GM04503 (cell line): ENCODE data around the gene HK3.

Experiments
- DNase-seq: peaks from one replicate; pipeline ENCODE4 v3.0.0-alpha.2; 2012; ENCODE audit warnings: low read depth

The HK3 gene

GRCh38 chr5:176899296-176899891, at the start of gene HK3:
Gene HK3 (minus strand): TSS chr5:176899346. CDS start chr5:176896159, 3,187 bp downstream.
- DNase-seq: no peak

- no peak for DNase-seq
These were observed 49.3 kb upstream of the HK3 start for GRCh38 chr5:176948458-176948857.

- DNase-seq: no peak
These were observed 48.7 kb upstream of the HK3 start for GRCh38 chr5:176947847-176948246.

GRCh38 chr5:176944268-176944667, 45.1 kb upstream of the HK3 start:
- DNase-seq: no peak

- DNase-seq: no peak
These were observed 44.7 kb upstream of the HK3 start for GRCh38 chr5:176943816-176944215.

- DNase-seq: no peak
These were observed 42.8 kb upstream of the HK3 start for GRCh38 chr5:176941951-176942350.

GRCh38 chr5:176938472-176938871, 39.3 kb upstream of the HK3 start:
- no peak for DNase-seq

- DNase-seq: no peak
These were observed 35.9 kb upstream of the HK3 start for GRCh38 chr5:176935017-176935416.

- DNase-seq: no peak
These were observed 35.3 kb upstream of the HK3 start for GRCh38 chr5:176934309-176934930.

GRCh38 chr5:176929654-176930053, 30.5 kb upstream of the HK3 start:
- no peak for DNase-seq

GRCh38 chr5:176927562-176927961, 28.4 kb upstream of the HK3 start:
- DNase-seq: no peak

- no peak for DNase-seq
These were observed 23.7 kb upstream of the HK3 start for GRCh38 chr5:176922817-176923216.

- DNase-seq: no peak
These were observed 22.6 kb upstream of the HK3 start for GRCh38 chr5:176921714-176922113.

GRCh38 chr5:176918613-176919012, 19.5 kb upstream of the HK3 start:
- no peak for DNase-seq

GRCh38 chr5:176916337-176916736, 17.2 kb upstream of the HK3 start:
- DNase-seq: no peak

- no peak for DNase-seq
These were observed 16.8 kb upstream of the HK3 start for GRCh38 chr5:176915906-176916305.

GRCh38 chr5:176912115-176912514, 13.0 kb upstream of the HK3 start:
- no peak for DNase-seq

GRCh38 chr5:176908675-176909368, 9.7 kb upstream of the HK3 start:
- no peak for DNase-seq

- no peak for DNase-seq
These were observed 7.7 kb upstream of the HK3 start for GRCh38 chr5:176906796-176907195.

GRCh38 chr5:176906126-176906525, 7.0 kb upstream of the HK3 start:
- no peak for DNase-seq

- no peak for DNase-seq
These were observed 5.1 kb upstream of the HK3 start for GRCh38 chr5:176904276-176904675.

GRCh38 chr5:176902911-176903664, 3.9 kb upstream of the HK3 start:
- no peak for DNase-seq
